Left lung (tissue), 10 donors: ENCODE results near the gene HSPA9. TPM values are rescaled to one million over a fixed set of nuclear protein-coding genes. Genes with fewer than 3 reads are reported as not detected.
A peak's percentile ranks its signal among the peaks of the same experiment; 100 is the strongest.

Experiments used
- ATAC-seq: fragments of 200-7000 bp; cut with Tn5 transposase; one replicate; pipeline ENCODE4 v1.9.1; 2020; ENCODE audit warnings: moderate library complexity
- DNase-seq, 4 donors: peaks; one replicate each; pipeline ENCODE4 v3.0.0-alpha.2; 2013 to 2020
- H3K27ac ChIP-seq, 2 donors: fragments of 200-600 bp; sonication (generic) in 1 of 2; one replicate each; pipeline versions ENCODE4 v1.5.0 to v1.8.0; 2020 to 2021
- H3K27me3 ChIP-seq, 2 donors: fragments of 200-600 bp; sonication (generic) in 1 of 2; one replicate each; pipeline versions ENCODE4 v1.5.0 to v1.8.0; 2020 to 2021
- H3K36me3 ChIP-seq, 2 donors: fragments of 200-600 bp; sonication (generic) in 1 of 2; one replicate each; pipeline versions ENCODE4 v1.5.0 to v1.8.0; 2020 to 2021
- H3K4me1 ChIP-seq, 2 donors: fragments of 200-600 bp; one replicate each; pipeline ENCODE4 v1.8.0; 2021
- H3K4me3 ChIP-seq, 2 donors: fragments of 200-600 bp; sonication (generic) in 1 of 2; one replicate each; pipeline versions ENCODE4 v1.5.0 to v1.8.0; 2020 to 2021; ENCODE audit warnings: mild to moderate bottlenecking in 1 of 2
- H3K9me3 ChIP-seq, 2 donors: fragments of 200-600 bp; sonication (generic) in 1 of 2; one replicate each; pipeline versions ENCODE4 v1.5.0 to v1.8.0; 2020 to 2021
- CTCF ChIP-seq, 2 donors: fragments of 200-600 bp; sonication (generic) in 1 of 2; IDR thresholded peaks; one replicate each; pipeline versions ENCODE4 v1.5.0 to v1.8.0; 2021; ENCODE audit warnings: antibody characterized with exemption in 2 of 2
- intact Hi-C, 2 donors: fragments of 100-400 bp; cut with DNase I; formaldehyde crosslinking; loops; one replicate each; pipeline versions ENCODE4 v1.11.2 to v1.14.2; 2022
- polyA plus RNA-seq, 6 donors: library from polyadenylated mRNA; unstranded; fragments of 120-200 nt; gene quantifications; one replicate each; pipeline ENCODE4 v1.2.1, GENCODE V29; 2013; ENCODE audit not compliant: insufficient read length in 6 of 6
- total RNA-seq, 2 donors: library from RNA; stranded (reverse); fragmentation: NEBNext Ultra II Directional; extraction: Animal tissue kit (Norgen Biotek cat#: 25700); gene quantifications; one replicate each; pipeline ENCODE4 v1.2.1, GENCODE V29; 2021
- donor health status: DM: no; HTN: yes; CAD: no.
- donor health status: DM: no; HTN: no; CAD: no.

The HSPA9 gene
- total and polyA plus RNA-seq, 8 donors: 128 to 220 (median 209) TPM

DNA sequence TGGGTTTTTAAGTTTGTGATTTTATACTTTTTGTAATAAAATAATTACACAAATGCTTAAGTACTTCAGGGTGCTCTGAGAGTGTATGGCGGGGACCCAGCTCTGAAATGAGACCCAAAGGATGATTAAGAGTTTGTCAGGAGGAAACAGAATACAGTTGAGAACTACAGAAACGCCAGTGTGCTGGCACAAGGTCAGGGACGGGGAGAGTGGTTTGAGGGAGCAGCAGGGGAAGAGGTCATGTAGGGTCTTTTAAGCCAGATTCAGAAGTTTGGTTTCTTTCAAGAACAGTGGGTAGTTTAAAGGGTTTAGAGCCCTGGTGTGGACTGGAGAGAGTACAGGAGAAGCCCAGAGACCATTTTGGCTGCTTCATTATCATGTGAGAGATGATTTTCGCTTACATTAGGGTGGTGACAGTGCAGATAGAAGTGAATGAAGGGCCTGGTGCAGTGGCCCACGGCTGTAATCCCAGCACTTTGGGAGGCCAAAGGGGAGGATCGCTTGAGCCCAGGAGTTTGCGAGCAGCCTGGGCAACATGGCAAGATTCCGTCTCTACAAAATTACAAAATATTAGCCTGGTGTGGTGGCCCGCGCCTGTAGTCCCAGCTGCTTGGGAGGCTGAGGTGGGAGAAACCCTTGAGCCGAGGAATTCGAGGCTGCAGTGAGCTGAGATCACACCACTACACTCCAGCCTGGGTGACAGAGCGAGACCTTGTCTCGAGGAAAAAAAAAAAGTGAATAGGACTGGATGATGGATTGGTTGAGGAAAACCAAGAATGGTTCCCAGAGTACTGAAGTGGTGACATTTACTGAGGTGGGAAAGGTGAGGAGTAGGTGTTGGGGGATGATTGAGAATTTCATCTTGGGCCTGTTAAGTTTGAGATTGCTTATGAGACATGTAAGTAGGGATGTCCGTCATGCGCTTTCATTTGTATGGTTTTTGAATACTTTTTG, 30.7 kb downstream of the HSPA9 start:
- no peaks in the 10 kb centered on the region for H3K36me3 ChIP-seq
- H3K27ac ChIP-seq: peak overlapping the region; percentile 98 to 99
- no peaks in the 10 kb centered on the region for H3K27me3 ChIP-seq
- H3K4me1 ChIP-seq: peaks cover 33 to 72% of the 10 kb centered on the region in 2 donors
- H3K9me3 ChIP-seq: no peaks in the 10 kb centered on the region
- ATAC-seq: no peak
- intact Hi-C loops: no loop called here
- no peak for DNase-seq
- peak overlapping the region; percentile 70 to 98 for H3K4me3 ChIP-seq
- no peak for TF ChIP-seq CTCF (IDR thresholded peaks at IDR 0.05)

- Histone ChIP-seq H3K9me3 (no peaks in the 10 kb centered on the region), H3K4me1 (peaks cover 33 to 80% of the 10 kb centered on the region in 2 donors), H3K27me3 (no peaks in the 10 kb centered on the region), H3K4me3 (peak overlapping the region; percentile 70 to 98), H3K36me3 (peaks cover 0 to under 1% of the 10 kb centered on the region in 2 donors), H3K27ac (peak overlapping the region; percentile 98 to 99)
- ATAC-seq (peak; percentile 70), DNase-seq (no peak)
- intact Hi-C loops: no loop called here
- TF ChIP-seq CTCF (IDR thresholded peaks at IDR 0.05): no peak
Measured at GRCh38 chr5:138543730-138544104, 31.5 kb downstream of the HSPA9 start.

DNA sequence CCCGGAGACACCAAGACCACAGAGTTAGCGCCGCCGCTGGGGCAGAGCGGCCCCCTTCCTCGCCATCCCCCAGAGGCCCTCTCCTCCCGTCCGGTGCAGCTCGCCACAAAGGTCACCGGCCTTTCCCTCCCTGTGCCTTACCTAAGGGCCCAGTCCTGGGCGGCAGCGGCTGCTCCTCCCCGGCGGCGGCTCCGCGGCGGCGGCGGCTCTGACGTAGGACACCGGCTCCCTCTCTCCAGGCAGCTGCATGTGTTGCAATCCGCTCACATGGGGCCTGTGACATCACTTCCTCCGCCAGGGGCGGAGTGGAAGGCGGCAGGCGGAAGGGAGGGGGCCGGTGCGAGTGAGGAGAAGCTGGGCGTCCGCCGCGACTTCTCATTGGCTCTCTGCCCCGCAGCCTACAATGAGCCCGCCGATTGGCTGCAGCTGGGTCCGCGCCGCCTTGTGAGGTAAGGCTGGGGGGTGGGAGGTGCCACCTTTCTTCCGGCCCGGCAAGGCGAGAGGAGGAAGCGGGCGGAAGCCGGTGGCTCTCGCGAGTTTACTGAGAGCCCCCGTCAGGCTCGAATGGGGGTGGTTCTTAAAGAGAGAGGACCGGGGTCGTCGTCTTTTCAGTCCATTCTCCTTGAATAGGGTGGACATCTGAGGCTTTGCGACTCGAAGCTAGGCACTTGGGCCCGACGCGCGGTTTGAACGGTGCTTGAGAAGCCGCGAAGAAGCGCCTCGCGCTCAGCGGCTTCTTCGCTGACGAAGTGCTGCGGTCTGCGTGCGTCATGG, 32.1 kb downstream of the HSPA9 start, which contains the start of gene ETF1:
ETF1 (minus strand) TSS at position 281 of the 774 bp plus-strand sequence. CDS start 318 bp downstream, outside the sequence.
- H3K27ac ChIP-seq: peak within 1 kb of the TSS; percentile 98 to 99
- peak; percentile 93 for ATAC-seq
- peak in 1 of 2 donors; percentile 10 for TF ChIP-seq CTCF (IDR thresholded peaks at IDR 0.05)
- H3K27me3 ChIP-seq: no peaks in the 10 kb centered on the region
- peak; percentile 99 to 100 (median 100) for DNase-seq
- intact Hi-C loops: no loop called here
- peaks cover 33 to 85% of the 10 kb centered on the region in 2 donors for H3K4me1 ChIP-seq
- H3K4me3 ChIP-seq: peak within 1 kb of the TSS; percentile 91 to 98
- H3K9me3 ChIP-seq: no peaks in the 10 kb centered on the region
- peaks cover 0 to 5% of the 10 kb centered on the region in 2 donors for H3K36me3 ChIP-seq

- Histone ChIP-seq H3K27ac (peak overlapping the region; percentile 98 to 99), H3K36me3 (peaks cover 0 to 7% of the 10 kb centered on the region in 2 donors), H3K9me3 (no peaks in the 10 kb centered on the region), H3K27me3 (no peaks in the 10 kb centered on the region), H3K4me1 (peaks cover 33 to 82% of the 10 kb centered on the region in 2 donors), H3K4me3 (peak overlapping the region; percentile 91 to 98)
- TF ChIP-seq CTCF (IDR thresholded peaks at IDR 0.05): no peak
- ATAC-seq: no peak
- intact Hi-C loops: no loop called here
- DNase-seq: no peak
Measured at GRCh38 chr5:138542180-138542955, 32.8 kb downstream of the HSPA9 start.
